ENCODE results near the gene KSR1.
A peak's percentile ranks its signal among the peaks of the same experiment; 100 is the strongest.

Gene KSR1

DNA sequence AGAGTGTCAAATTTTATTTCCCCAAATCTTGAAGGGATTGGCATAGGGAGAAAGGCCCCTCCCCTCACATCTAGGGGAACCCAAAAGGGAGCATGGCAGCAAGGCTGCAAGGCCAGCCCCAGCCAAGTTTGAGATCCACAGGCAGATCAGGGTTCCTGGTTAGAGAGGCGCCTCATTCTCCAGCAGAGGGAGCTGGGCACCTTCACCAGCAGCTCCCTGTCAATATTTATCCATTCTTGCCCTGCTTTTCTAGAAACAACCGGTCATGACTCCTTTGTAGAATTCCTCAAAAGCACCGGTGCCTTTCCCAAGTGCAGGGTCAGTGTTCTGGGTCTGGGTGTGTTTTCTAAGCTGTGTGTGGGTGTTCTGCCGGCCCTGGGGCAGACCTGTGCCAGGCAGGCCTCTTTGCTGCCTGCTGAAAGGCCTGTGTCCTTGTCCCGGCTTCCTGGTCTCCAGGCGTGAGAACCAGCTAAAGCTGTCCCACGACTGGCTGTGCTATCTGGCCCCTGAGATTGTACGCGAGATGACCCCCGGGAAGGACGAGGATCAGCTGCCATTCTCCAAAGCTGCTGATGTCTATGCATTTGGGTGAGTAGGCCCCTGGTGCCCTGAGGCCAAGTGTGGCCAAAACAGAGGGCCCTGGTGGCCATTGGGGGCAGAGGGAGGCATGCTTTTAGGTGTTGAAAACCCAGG lies 153.5 kb downstream of the KSR1 start:
- TF ChIP-seq, protein P1, sequence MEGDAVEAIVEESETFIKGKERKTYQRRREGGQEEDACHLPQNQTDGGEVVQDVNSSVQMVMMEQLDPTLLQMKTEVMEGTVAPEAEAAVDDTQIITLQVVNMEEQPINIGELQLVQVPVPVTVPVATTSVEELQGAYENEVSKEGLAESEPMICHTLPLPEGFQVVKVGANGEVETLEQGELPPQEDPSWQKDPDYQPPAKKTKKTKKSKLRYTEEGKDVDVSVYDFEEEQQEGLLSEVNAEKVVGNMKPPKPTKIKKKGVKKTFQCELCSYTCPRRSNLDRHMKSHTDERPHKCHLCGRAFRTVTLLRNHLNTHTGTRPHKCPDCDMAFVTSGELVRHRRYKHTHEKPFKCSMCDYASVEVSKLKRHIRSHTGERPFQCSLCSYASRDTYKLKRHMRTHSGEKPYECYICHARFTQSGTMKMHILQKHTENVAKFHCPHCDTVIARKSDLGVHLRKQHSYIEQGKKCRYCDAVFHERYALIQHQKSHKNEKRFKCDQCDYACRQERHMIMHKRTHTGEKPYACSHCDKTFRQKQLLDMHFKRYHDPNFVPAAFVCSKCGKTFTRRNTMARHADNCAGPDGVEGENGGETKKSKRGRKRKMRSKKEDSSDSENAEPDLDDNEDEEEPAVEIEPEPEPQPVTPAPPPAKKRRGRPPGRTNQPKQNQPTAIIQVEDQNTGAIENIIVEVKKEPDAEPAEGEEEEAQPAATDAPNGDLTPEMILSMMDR (conservative IDR thresholded peaks at IDR 0.05) = peak; percentile 84
- no peak for TF ChIP-seq ZFX (IDR thresholded peaks at IDR 0.05)
- no peak overlapping the region for H3K27ac ChIP-seq

DNA sequence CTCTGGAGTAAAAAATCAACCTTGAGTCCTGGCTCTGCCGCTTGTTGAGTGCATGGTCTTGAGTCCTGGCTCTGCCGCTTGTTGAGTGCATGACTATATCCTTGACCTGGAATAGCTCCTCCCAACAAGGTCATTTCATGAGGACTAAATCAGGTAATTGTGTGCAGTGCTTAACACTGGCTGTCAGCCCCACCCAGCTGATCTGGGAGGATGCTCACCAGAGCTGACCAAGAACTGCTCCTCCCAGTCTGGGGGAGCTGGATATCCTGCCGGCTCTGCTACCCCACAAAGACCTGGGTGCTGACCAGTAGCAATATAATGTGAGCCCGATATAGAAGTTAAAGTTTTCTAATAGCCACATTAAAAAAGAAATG lies 154.0 kb downstream of the KSR1 start:
- TF ChIP-seq ZFX (IDR thresholded peaks at IDR 0.05) = no peak
- TF ChIP-seq, protein P1 (conservative IDR thresholded peaks at IDR 0.05) = no peak
- H3K27ac ChIP-seq = no peak overlapping the region

DNA sequence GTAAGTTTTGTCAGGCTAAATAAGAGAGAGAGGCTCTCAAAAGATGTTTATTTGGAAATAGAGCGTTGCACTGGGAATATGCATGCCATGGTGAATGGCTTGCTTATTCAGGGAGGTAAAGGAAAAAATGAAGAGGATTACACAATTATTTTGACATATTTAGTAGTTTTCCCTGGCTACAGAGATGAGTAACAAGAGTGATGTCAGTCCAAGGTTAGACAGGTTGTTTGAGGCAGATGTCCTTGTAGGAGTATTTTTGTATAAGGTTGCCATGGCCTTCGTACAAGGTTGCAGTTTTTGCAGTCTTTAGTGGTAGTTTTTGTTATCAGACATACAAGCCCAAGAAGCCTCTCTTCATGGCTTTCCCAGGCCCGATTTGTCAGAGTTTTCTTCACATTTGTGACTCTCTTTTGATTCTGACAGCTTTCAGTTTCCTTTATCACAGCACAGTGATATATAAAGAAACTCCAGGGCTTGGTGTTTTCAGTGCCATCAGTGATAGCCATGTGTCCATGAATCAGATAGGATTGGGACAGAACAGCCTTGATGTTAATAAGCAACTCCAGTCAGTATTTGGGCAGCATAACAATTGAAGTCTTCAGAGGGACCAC lies 156.0 kb downstream of the KSR1 start:
- H3K27ac ChIP-seq = no peak overlapping the region
- TF ChIP-seq, protein P1 (conservative IDR thresholded peaks at IDR 0.05) = no peak
- no peak for TF ChIP-seq ZFX (IDR thresholded peaks at IDR 0.05)

DNA sequence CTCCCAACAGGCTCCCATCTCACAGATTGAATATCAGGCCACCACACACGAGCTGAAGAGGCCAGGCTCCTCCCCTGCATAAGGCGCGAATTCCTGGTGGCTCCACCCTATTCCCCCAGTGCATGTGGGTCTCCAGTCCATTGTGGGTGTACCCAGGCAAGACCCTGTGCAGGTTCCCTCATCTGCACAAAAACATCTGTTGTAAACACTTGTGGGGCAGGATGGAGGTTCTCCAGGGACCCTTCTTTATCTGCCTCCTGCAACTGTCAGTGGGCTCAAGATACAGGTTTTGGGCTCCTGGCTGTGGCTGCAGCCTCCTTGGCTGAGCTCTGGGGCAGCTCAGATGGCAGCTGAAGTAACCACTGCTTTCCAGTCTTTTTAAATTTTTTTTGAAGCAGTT lies 157.2 kb downstream of the KSR1 start:
- no peak overlapping the region for H3K27ac ChIP-seq
- TF ChIP-seq ZFX (IDR thresholded peaks at IDR 0.05) = no peak
- TF ChIP-seq, protein P1 (conservative IDR thresholded peaks at IDR 0.05) = no peak

DNA sequence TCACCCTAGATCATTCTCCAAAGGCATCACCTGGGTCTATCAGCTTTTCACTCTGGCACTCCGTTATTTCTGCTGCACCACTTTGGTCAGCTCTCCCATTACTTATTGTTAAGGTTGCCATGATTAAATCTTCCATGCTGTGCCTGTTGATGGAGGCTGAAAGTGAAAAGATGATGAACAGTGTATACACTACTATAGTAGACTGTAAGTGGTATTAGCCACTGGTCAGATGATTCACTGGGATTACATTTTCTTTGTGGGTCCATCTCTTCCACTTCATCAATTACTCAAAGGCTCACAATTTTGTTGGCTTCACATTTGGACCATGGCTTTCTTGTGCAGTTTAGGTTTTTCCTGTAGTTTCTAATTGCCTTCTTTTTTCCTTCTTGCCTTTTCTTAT lies 158.9 kb downstream of the KSR1 start:
- TF ChIP-seq ZFX (IDR thresholded peaks at IDR 0.05) = no peak
- TF ChIP-seq, protein P1 (conservative IDR thresholded peaks at IDR 0.05) = no peak
- H3K27ac ChIP-seq = no peak overlapping the region

DNA sequence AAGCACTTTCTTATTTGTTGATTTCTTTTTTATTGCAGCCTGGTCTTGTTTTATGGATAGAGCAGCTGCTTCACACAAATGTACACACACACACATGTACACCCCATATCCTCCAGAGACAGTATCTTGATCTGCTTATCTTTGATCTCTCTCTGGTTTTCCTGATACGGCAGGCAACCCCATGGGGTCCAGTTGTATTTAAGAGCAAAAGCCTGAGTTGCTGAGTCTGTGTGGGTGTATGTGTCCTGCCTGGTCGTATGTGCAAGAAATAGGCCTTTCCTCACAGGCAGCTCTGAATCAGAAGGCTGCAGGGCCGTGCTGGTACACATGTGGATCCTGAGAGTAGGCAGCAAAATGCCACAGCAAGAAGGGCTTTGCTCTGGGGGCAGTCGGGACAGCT lies 160.2 kb downstream of the KSR1 start:
- TF ChIP-seq, protein P1 (conservative IDR thresholded peaks at IDR 0.05) = no peak
- TF ChIP-seq ZFX (IDR thresholded peaks at IDR 0.05) = no peak
- H3K27ac ChIP-seq = no peak overlapping the region

DNA sequence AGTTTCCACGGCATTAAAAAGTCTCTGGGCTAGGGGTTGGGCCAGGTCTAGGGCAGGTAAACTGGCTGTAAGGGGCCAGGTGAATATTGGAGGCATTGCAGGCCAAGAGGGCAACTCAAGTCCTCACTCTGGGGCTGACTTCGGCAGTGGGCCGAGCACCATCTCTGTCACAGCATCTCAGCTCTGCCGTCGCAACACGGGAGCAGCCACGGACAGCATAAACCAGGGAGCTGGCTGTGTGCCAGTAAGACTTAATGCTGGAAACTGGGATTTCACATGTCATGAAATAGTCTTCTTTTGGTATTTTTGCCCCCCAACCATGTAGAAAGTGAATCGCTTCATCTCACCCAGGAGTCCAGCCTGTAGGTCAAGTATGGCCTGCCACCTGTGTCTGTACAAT lies 162.2 kb downstream of the KSR1 start:
- TF ChIP-seq, protein P1 (conservative IDR thresholded peaks at IDR 0.05) = no peak
- no peak overlapping the region for H3K27ac ChIP-seq
